HG02870 (cell line): ENCODE measurements around the gene IKZF5.

Experiments
- ATAC-seq: cut with Tn5 transposase; IDR thresholded peaks from one replicate; pipeline ENCODE4 v1.9.1; 2021; ENCODE audit warnings: mild to moderate bottlenecking, moderate library complexity; ENCODE audit not compliant: unreplicated experiment

IKZF5 gene

DNA sequence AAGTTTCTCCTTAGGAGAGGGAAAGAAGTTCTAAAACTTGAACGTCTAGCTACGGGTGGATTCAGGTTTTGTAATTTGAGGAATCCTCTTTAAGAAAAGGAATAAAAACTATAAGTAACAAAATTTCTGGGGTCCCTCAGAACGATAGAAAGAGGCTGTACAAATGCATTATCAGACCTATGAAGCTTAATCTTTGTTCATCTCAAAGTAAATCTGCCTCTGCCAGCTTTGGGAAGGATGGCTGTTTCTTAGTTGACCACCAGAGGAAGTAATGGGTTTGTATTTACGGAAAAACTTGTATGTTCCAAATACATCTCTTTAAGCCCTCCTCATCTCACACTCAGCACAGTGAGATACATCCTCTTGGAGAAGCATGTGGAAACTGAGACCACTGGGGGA, 27.5 kb downstream of the IKZF5 start:
- no peak for ATAC-seq

- ATAC-seq = peak; percentile 92
Observed at GRCh38 chr10:122980209-122981065, 28.2 kb downstream of the IKZF5 start, which contains the start of gene PSTK. Gene PSTK, plus strand, starts transcription at chr10:122980401. Its CDS starts 79 bp downstream, at chr10:122980480.

- no peak for ATAC-seq
Observed at GRCh38 chr10:122974543-122975064, 34.0 kb downstream of the IKZF5 start.

DNA sequence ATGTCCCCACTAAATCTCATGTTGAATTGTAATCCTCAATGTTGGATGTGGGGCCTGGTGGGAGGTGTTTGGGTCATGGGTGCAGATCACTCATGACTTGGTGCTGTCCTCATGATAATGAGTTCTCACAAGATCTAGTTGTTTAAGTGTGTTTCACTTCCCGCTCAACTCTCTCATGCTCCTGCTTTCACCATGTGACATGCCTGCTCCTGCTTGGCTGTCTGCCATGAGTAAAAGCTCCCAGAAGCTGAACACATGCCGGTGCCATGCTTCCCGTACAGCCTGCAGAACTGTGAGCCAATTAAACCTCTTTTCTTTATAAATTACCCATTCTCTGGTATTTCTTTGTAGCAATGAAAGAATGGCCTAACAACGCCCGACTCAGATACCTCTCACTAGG, 34.6 kb downstream of the IKZF5 start:
- no peak for ATAC-seq

DNA sequence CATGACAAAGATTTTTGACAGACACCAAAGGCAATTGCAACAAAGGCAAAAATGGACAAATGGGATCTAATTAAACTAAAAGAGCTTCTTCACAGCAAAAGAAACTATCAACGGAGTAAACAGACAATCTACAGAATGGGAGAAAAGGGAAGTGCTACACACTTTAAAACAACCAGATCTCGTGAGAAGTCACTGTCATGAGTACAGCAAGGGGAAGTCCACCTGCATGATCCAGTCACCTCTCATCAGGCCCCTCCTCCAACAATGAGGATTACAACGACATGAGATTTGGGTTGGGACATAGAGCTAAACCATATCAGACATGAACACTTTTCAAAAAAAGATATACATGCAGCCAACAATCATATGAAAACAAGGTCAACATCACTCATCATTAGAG, 39.9 kb downstream of the IKZF5 start:
- ATAC-seq = no peak

DNA sequence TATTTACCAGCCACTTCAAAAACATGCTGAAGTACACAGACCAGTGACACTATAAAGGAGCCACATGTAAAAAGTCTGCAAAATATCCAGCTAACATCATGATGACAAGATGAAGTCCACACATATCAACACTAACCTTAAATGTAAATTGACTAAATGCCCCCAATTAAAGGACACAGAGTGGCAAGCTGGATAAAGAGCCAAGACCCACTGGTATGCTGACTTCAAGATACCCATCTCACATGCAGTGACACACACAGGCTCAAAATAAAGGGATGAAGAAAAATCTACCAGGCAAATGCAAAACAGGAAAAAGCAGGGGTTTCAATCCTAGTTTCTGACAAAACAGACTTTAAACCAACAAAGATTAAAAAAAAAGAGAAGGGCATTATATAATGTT, 41.7 kb downstream of the IKZF5 start:
- no peak for ATAC-seq

DNA sequence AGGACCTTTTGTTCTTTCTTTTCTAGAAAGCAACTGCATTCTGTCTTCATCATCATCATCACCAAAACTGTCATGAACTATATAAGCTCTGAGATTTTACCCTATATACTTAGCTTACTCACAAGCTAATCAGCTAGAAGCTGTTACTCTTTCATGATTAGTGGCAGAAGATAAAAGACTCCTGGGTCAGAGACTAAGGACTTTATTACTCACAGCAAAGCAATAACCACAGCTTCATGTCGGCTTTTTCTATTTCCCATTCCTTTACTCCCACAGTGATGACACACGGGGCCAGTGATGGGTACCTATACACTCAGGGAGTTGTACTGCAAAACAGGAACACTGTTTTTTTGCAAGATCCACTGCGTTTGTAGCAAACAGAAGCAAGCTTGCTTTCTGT, 46.2 kb downstream of the IKZF5 start:
- no peak for ATAC-seq

DNA sequence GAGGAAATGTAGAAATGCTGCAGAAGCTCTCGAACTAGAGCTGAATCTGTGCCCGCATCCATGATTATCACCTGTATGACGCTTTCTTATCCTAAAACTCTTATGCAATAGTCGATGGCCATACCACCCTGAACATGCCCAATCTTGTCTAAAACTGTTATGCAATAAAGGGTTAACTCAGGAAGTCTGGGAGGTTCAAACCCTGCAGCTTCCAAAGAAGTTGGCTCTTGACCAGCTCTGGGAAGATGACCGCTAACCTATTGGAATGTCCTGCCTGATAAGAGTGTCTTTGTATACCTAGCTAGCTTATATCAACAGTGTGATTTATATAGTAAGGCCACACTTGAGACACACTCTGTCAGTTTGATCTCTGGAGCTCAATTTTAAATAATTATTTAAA, 51.1 kb downstream of the IKZF5 start:
- no peak for ATAC-seq

GRCh38 chr10:122955892-122956291, 52.7 kb downstream of the IKZF5 start:
- ATAC-seq = no peak

DNA sequence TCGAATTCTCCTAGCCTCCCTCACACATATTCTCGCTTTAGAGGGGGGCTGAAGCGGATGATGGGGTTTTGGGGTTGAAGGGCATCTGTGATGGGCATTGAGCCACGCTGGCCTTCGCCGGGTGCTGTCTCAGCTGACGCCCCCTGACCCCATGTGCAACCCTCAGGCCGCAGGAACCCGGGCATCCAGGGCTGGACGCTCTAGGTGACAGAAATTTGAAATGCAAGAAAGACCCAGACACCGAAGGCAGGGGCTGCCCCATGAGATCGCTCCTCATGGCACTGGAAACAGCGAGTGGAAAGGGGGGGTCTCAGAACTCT, 53.9 kb downstream of the IKZF5 start:
- ATAC-seq = no peak

- peak; percentile 98 for ATAC-seq
Observed at GRCh38 chr10:122953902-122954730, 54.5 kb downstream of the IKZF5 start, which contains the start of gene C10orf88. Gene C10orf88, minus strand, starts transcription at chr10:122954227. Its CDS starts 49 bp downstream, at chr10:122954178.

DNA sequence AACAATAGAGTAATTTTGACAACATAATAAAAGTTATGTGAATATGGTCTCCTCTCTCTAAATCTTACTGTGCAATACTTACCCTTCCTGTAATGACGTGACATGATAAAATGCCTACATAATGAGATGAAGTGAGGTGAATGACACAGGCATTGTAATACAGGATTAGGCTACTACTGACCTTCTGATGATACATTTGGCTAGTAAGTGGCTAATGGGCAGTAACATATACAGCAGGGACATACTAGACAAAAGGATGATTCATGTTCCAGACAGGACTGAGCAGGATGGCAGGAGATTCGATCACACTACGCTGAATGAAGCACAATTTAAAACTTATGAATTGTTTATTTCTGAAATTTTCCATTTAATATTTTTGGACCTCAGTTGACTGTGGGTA, 59.3 kb downstream of the IKZF5 start:
- no peak for ATAC-seq
